Measurements from ENCODE around the gene CHGA.

CHGA gene

GRCh38 chr14:92922883-92923743, at the start of gene CHGA:
TSS of gene CHGA (plus strand) at chr14:92923150. CDS start at chr14:92923360, 210 bp downstream.
- ChIA-PET POLR2A (interaction anchor here (0.6 kb wide), 1 partner anchor 31 kb away, joined by 8 read pairs; no protein-coding TSS in a partner anchor), CTCF (no interaction called here)
- no peak for TF ChIP-seq CTCF (IDR thresholded peaks at IDR 0.05; ENCODE audit: control extremely low read depth, extremely low read depth, low read depth, missing control alignments)
- DNase-seq (ENCODE audit: extremely low spot score) = peak; percentile 81

- POLR2A ChIA-PET = no interaction called here
- no peak for DNase-seq (ENCODE audit: extremely low spot score)
- CTCF ChIA-PET = interaction anchor here (1.8 kb wide), 1 partner anchor 27 kb away, joined by 4 read pairs; no protein-coding TSS in a partner anchor
- TF ChIP-seq CTCF (IDR thresholded peaks at IDR 0.05; ENCODE audit: control extremely low read depth, extremely low read depth, low read depth, missing control alignments) = no peak
Observed at GRCh38 chr14:92874962-92875661, 47.8 kb upstream of the CHGA start.

DNA sequence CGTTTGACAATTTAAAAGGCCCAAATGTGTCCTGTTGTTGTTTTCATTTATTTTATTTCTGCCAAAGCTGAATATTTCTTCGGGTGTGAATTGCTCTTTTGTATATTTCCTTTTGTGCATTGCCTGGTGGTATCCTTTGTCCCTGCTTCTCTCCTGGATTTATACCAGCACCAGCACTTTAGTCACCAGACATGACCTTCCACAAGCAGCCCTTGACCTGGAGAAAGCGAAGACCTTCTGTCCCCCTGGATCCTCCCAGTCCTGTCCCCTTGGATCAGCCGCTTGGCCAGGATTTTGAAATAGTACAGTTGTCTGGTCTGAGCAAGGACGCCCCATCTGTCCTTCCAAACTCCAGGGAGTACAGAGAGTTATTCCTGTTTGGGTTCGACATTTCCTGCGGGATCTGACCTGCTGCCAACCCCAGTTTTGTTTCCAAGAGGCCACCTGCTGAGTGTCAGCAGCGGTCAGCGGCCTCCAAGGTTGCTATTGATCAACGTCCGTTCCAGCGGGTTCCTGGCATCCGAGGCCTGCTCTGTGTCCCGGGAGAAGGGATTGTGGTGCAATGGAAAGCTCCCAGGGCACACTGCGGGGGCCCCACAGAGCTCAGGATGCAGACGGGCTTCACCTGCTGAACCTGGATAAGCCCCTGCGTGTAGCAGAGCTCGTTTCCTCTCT, 45.1 kb upstream of the CHGA start:
- POLR2A ChIA-PET = no interaction called here
- CTCF ChIA-PET = interaction anchor here (1.5 kb wide), 1 partner anchor 10 kb away, joined by 3 read pairs; no protein-coding TSS in a partner anchor
- no peak for TF ChIP-seq CTCF (IDR thresholded peaks at IDR 0.05; ENCODE audit: control extremely low read depth, extremely low read depth, low read depth, missing control alignments)
- no peak for DNase-seq (ENCODE audit: extremely low spot score)

DNA sequence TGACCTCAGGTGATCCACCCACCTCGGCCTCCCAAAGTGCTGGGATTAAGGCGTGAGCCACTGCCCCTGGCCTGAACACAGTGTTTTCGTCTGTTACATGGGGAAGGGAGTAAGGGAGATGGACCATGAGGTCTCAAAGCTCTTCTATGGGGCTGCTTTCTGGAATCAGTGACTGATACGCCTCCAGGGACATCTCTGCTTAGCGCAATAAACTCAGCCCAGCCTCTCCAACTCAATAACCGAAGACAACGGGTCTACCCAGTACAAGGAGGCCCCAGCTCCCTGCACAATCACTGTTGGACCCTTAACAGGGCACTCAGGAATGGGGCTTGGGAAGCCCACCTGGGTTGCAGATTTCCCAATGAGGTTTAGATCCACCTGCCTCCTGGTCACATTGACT, 42.6 kb upstream of the CHGA start:
- POLR2A ChIA-PET = no interaction called here
- CTCF ChIA-PET = interaction anchor here (1.8 kb wide), 1 partner anchor 50 kb away, joined by 4 read pairs; no protein-coding TSS in a partner anchor
- no peak for TF ChIP-seq CTCF (IDR thresholded peaks at IDR 0.05; ENCODE audit: control extremely low read depth, extremely low read depth, low read depth, missing control alignments)
- no peak for DNase-seq (ENCODE audit: extremely low spot score)

DNA sequence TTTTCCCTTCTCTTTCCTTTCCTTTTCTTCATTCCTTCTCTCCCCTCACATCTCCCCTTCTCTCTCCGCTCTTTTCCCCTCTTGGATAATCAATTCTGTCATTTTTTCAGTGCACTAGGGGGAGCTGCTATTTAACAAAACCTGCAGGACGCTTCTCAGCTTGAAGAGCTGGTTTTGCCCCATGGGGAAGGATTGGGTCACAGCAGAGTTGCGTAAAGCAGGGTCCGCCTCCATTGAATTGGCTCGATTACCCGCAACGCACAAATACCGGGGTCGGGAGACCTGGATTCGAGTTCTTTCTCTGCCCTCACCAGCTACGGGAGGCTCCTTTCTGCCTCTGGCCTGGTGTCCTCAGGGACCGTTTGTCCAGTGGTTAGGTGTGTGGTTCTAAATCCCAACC, 42.1 kb upstream of the CHGA start:
- TF ChIP-seq CTCF (IDR thresholded peaks at IDR 0.05; ENCODE audit: control extremely low read depth, extremely low read depth, low read depth, missing control alignments) = peak; percentile 13
- CTCF ChIA-PET = no interaction called here
- DNase-seq (ENCODE audit: extremely low spot score) = no peak
- POLR2A ChIA-PET = no interaction called here

GRCh38 chr14:92883066-92883465, 39.9 kb upstream of the CHGA start:
- POLR2A ChIA-PET = no interaction called here
- CTCF ChIA-PET = no interaction called here
- no peak for DNase-seq (ENCODE audit: extremely low spot score)
- no peak for TF ChIP-seq CTCF (IDR thresholded peaks at IDR 0.05; ENCODE audit: control extremely low read depth, extremely low read depth, low read depth, missing control alignments)

All from GM10248 (cell line).